ENCODE measurements around the gene SPATA33. TPM values are rescaled to one million over a fixed set of nuclear protein-coding genes. Genes with fewer than 3 reads are reported as not detected.

Gene SPATA33
- total and polyA plus RNA-seq, 2 experiments from 2014 or later, result 2.7 to 7.5 TPM

GRCh38 chr16:89655062-89655643 lies 2.5 kb upstream of the SPATA33 start:
- in situ Hi-C loops (cut with MboI), result no loop called here
- DNase-seq, result no peak

GRCh38 chr16:89656435-89657121 lies 1.1 kb upstream of the SPATA33 start:
- 40 to 61% methylated on average over 16 to 32 of the region's 32 CpGs for WGBS, 2 experiments (ENCODE audit: low coverage in 1 of 2, low lambda C conversion rate in 2 of 2, missing lambda C conversion rate in 2 of 2)
- Histone ChIP-seq H3K9me3 (ENCODE audit: low read depth) (no peaks in the 10 kb centered on the region), H3F3A (ENCODE audit: insufficient read depth) (no peaks in the 10 kb centered on the region), H4K20me1 (ENCODE audit: insufficient read depth) (no peaks in the 10 kb centered on the region), H3K36me3 (ENCODE audit: low read depth) (no peaks in the 10 kb centered on the region), H3K9ac (peak overlapping the region; percentile 89), H3K4me3 (peak overlapping the region; percentile 95), H3K79me2 (ENCODE audit: insufficient read depth) (peaks cover 85% of the 10 kb centered on the region), H3K9me2 (ENCODE audit: insufficient read depth) (no peaks in the 10 kb centered on the region), H3K4me2 (ENCODE audit: unreplicated experiment) (peak overlapping the region; percentile 67), H3K27ac (no peak overlapping the region), H3K4me1 (ENCODE audit: insufficient read depth) (peaks cover 7% of the 10 kb centered on the region), H2AFZ (no peak overlapping the region), H3K27me3 (replicated peaks; ENCODE audit: insufficient read depth) (no peaks in the 10 kb centered on the region)
- DNase-seq, result no peak
- in situ Hi-C loops (cut with MboI), result no loop called here
- TF ChIP-seq EZH2 (IDR thresholded peaks at IDR 0.05; ENCODE audit: insufficient read depth, poor library complexity, severe bottlenecking), result no peak
- no peak for TF ChIP-seq EZH2phosphoT487 (IDR thresholded peaks at IDR 0.05; ENCODE audit: insufficient read depth, low read depth)

More at GRCh38 chr16:89655062-89655643, 2.5 kb upstream of the SPATA33 start:
- peaks cover 86% of the 10 kb centered on the region for H3K79me2 ChIP-seq (ENCODE audit: insufficient read depth)
- H4K20me1 ChIP-seq (ENCODE audit: insufficient read depth), result no peaks in the 10 kb centered on the region
- H3K9me2 ChIP-seq (ENCODE audit: insufficient read depth), result no peaks in the 10 kb centered on the region
- H3K9me3 ChIP-seq (ENCODE audit: low read depth), result no peaks in the 10 kb centered on the region
- H3K4me2 ChIP-seq (ENCODE audit: unreplicated experiment), result no peak overlapping the region
- TF ChIP-seq EZH2 (IDR thresholded peaks at IDR 0.05; ENCODE audit: insufficient read depth, poor library complexity, severe bottlenecking) (no peak), EZH2phosphoT487 (IDR thresholded peaks at IDR 0.05; ENCODE audit: insufficient read depth, low read depth) (no peak)
- peaks cover 7% of the 10 kb centered on the region for H3K4me1 ChIP-seq (ENCODE audit: insufficient read depth)
- H3F3A ChIP-seq (ENCODE audit: insufficient read depth), result no peaks in the 10 kb centered on the region
- no peak overlapping the region for H3K27ac ChIP-seq
- WGBS, 2 experiments (ENCODE audit: low coverage in 1 of 2, low lambda C conversion rate in 2 of 2, missing lambda C conversion rate in 2 of 2), result 93 to 96% methylated on average over 10 of the region's 10 CpGs
- no peak overlapping the region for H3K9ac ChIP-seq
- no peaks in the 10 kb centered on the region for H3K36me3 ChIP-seq (ENCODE audit: low read depth)
- H2AFZ ChIP-seq, result no peak overlapping the region
- H3K4me3 ChIP-seq, result no peak overlapping the region
- no peaks in the 10 kb centered on the region for H3K27me3 ChIP-seq (replicated peaks; ENCODE audit: insufficient read depth)

- TF ChIP-seq EZH2 (IDR thresholded peaks at IDR 0.05; ENCODE audit: insufficient read depth, poor library complexity, severe bottlenecking) (no peak), EZH2phosphoT487 (IDR thresholded peaks at IDR 0.05; ENCODE audit: insufficient read depth, low read depth) (no peak)
- Histone ChIP-seq H3K4me2 (ENCODE audit: unreplicated experiment) (peak overlapping the region; percentile 86), H2AFZ (peak overlapping the region; percentile 93), H3K27ac (peak overlapping the region; percentile 21), H3K27me3 (replicated peaks; ENCODE audit: insufficient read depth) (no peaks in the 10 kb centered on the region), H3K79me2 (ENCODE audit: insufficient read depth) (peaks cover 69% of the 10 kb centered on the region), H3F3A (ENCODE audit: insufficient read depth) (no peaks in the 10 kb centered on the region), H3K9me2 (ENCODE audit: insufficient read depth) (no peaks in the 10 kb centered on the region), H4K20me1 (ENCODE audit: insufficient read depth) (no peaks in the 10 kb centered on the region), H3K9ac (peak overlapping the region; percentile 89), H3K36me3 (ENCODE audit: low read depth) (no peaks in the 10 kb centered on the region), H3K4me1 (ENCODE audit: insufficient read depth) (peaks cover 7% of the 10 kb centered on the region), H3K9me3 (ENCODE audit: low read depth) (no peaks in the 10 kb centered on the region), H3K4me3 (peak overlapping the region; percentile 95)
- peak; percentile 57 for DNase-seq
- in situ Hi-C loops (cut with MboI), result no loop called here
- 11 to 12% methylated on average over 27 of the region's 27 CpGs for WGBS, 2 experiments (ENCODE audit: low coverage in 1 of 2, low lambda C conversion rate in 2 of 2, missing lambda C conversion rate in 2 of 2)
Observed at GRCh38 chr16:89658221-89658879, 714 bp downstream of the SPATA33 start.

GRCh38 chr16:89660146-89660545 lies 2.5 kb downstream of the SPATA33 start:
- H3K4me3 ChIP-seq, result no peak overlapping the region
- H3K9me3 ChIP-seq (ENCODE audit: low read depth), result no peaks in the 10 kb centered on the region
- no peaks in the 10 kb centered on the region for H3K27me3 ChIP-seq (replicated peaks; ENCODE audit: insufficient read depth)
- peaks cover 52% of the 10 kb centered on the region for H3K79me2 ChIP-seq (ENCODE audit: insufficient read depth)
- no peak overlapping the region for H2AFZ ChIP-seq
- 94 to 96% methylated on average over 7 of the region's 7 CpGs for WGBS, 2 experiments (ENCODE audit: low coverage in 1 of 2, low lambda C conversion rate in 2 of 2, missing lambda C conversion rate in 2 of 2)
- peaks cover 7% of the 10 kb centered on the region for H3K4me1 ChIP-seq (ENCODE audit: insufficient read depth)
- no peak overlapping the region for H3K9ac ChIP-seq
- H4K20me1 ChIP-seq (ENCODE audit: insufficient read depth), result no peaks in the 10 kb centered on the region
- in situ Hi-C loops (cut with MboI), result no loop called here
- H3K9me2 ChIP-seq (ENCODE audit: insufficient read depth), result no peaks in the 10 kb centered on the region
- TF ChIP-seq EZH2phosphoT487 (IDR thresholded peaks at IDR 0.05; ENCODE audit: insufficient read depth, low read depth), result no peak
- no peak for TF ChIP-seq EZH2 (IDR thresholded peaks at IDR 0.05; ENCODE audit: insufficient read depth, poor library complexity, severe bottlenecking)
- H3K4me2 ChIP-seq (ENCODE audit: unreplicated experiment), result no peak overlapping the region
- H3F3A ChIP-seq (ENCODE audit: insufficient read depth), result no peaks in the 10 kb centered on the region
- H3K36me3 ChIP-seq (ENCODE audit: low read depth), result no peaks in the 10 kb centered on the region
- DNase-seq, result no peak
- no peak overlapping the region for H3K27ac ChIP-seq

Measured in GM23248 (cell line).